LoVo (cell line): ENCODE measurements around the gene DGKE.

Experiments
- DNase-seq: peaks from one replicate; pipeline ENCODE4 v3.0.0-alpha.2; 2016; ENCODE audit warnings: low spot score

DGKE gene

GRCh38 chr17:56815711-56816110, 18.2 kb upstream of the DGKE start:
- no peak for DNase-seq

- DNase-seq, result no peak
These were observed 16.9 kb upstream of the DGKE start for GRCh38 chr17:56817066-56817465.

GRCh38 chr17:56819030-56819429, 14.9 kb upstream of the DGKE start:
- DNase-seq, result no peak

GRCh38 chr17:56819431-56820145, 14.4 kb upstream of the DGKE start:
- peak; percentile 81 for DNase-seq

- no peak for DNase-seq
These were observed 13.7 kb upstream of the DGKE start for GRCh38 chr17:56820207-56820606.

GRCh38 chr17:56821847-56822534, 12.0 kb upstream of the DGKE start:
- no peak for DNase-seq

GRCh38 chr17:56822725-56823124, 11.2 kb upstream of the DGKE start:
- DNase-seq, result no peak

GRCh38 chr17:56823848-56824247, 10.1 kb upstream of the DGKE start:
- no peak for DNase-seq

GRCh38 chr17:56824503-56824902, 9.4 kb upstream of the DGKE start:
- no peak for DNase-seq

GRCh38 chr17:56826611-56827414, 7.1 kb upstream of the DGKE start:
- no peak for DNase-seq

- DNase-seq, result no peak
These were observed 3.1 kb upstream of the DGKE start for GRCh38 chr17:56830726-56831368.

GRCh38 chr17:56831369-56832095, 2.4 kb upstream of the DGKE start:
- DNase-seq, result no peak

- no peak for DNase-seq
These were observed 1.5 kb upstream of the DGKE start for GRCh38 chr17:56832446-56832845.

- peak; percentile 18 for DNase-seq
These were observed 718 bp upstream of the DGKE start for GRCh38 chr17:56833057-56833808.

- DNase-seq, result peak; percentile 60
These were observed 671 bp downstream of the DGKE start for GRCh38 chr17:56834380-56835263.

- DNase-seq, result no peak
These were observed 1.3 kb downstream of the DGKE start for GRCh38 chr17:56835264-56835585.

GRCh38 chr17:56838687-56839086, 4.7 kb downstream of the DGKE start:
- no peak for DNase-seq

GRCh38 chr17:56842577-56842976, 8.6 kb downstream of the DGKE start:
- no peak for DNase-seq

GRCh38 chr17:56845934-56846333, 12.0 kb downstream of the DGKE start:
- DNase-seq, result no peak

GRCh38 chr17:56847106-56847505, 13.2 kb downstream of the DGKE start:
- DNase-seq, result no peak
